HS-5 (cell line): ENCODE results near the gene PLXDC1.
"Not testable (repeated sequence)": the region's sequence is repeated elsewhere in the genome, so short reads cannot be mapped to it uniquely, and the experiment has no call there.

ENCODE experiments used
- DNase-seq: peaks from one replicate; pipeline ENCODE4 v3.0.0-alpha.2; 2012; ENCODE audit warnings: low read depth

Gene PLXDC1

GRCh38 chr17:39155654-39156053 is 4.2 kb upstream of the PLXDC1 start:
- no peak for DNase-seq

DNA sequence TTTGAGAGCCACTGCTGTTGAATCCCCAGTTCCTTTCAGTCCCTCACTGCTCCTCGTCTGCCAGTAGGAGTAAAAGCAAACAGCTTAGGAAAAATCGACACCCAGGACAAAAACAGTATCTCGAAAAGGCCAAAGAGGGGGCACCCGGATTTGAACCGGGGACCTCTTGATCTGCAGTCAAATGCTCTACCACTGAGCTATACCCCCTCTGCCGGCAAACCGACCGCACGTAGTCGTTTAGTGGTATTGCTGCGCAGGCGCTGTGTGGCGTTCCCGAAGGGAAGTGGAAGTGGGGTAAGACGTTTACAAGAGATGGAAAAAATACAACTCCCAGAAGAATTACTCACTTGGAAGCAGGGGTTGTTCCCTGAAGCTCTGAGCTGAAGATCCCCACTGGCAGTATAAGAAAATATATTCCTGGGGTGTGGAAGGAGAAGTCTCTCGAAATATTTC is 2.2 kb upstream of the PLXDC1 start:
- peak; percentile 80 for DNase-seq

DNA sequence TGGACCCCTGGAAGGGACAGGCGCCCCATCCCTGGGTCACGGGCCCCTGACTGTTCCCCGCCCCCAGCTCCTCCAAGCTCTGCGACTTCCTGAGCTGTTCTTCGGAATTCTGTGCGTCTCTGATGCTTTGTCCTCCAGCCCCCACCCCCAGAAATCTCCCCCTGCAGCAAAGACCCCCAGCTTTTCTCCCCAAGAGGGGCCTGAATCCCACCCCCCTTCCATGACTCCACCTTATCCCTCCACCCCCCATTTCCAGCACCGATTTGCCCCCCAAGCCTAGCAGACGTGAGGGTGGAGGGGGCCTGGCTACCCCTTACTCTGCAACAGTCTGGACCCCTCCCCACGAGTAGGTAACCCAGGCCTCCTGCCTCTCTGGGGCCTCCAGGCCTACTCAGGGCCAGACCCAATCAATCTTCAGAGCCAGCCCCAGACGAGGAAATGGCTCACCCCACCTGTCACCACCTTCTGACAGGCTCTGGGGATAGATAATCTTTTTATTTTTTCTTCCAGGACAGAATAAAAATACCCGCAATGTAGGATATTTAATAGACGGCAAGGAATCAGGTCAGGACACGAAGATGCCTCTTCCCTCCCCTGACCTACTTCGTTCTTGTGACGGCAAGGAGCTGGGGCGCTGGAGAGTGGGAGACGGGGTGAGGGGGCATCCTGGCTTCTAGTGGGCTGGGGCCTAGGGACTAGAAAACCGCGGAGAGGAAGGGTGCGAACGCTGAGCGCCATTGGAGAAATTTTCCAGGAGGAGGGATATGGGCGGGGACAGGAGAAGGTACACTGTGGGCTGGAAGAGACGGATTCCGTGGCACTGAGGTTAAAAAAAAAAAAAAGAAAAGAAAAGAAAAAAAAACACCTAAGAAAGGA is 744 bp upstream of the PLXDC1 start:
- no peak for DNase-seq

GRCh38 chr17:39150795-39151149 is 665 bp downstream of the PLXDC1 start:
- no peak for DNase-seq

GRCh38 chr17:39150104-39150634 is 1.3 kb downstream of the PLXDC1 start:
- DNase-seq = no peak

DNA sequence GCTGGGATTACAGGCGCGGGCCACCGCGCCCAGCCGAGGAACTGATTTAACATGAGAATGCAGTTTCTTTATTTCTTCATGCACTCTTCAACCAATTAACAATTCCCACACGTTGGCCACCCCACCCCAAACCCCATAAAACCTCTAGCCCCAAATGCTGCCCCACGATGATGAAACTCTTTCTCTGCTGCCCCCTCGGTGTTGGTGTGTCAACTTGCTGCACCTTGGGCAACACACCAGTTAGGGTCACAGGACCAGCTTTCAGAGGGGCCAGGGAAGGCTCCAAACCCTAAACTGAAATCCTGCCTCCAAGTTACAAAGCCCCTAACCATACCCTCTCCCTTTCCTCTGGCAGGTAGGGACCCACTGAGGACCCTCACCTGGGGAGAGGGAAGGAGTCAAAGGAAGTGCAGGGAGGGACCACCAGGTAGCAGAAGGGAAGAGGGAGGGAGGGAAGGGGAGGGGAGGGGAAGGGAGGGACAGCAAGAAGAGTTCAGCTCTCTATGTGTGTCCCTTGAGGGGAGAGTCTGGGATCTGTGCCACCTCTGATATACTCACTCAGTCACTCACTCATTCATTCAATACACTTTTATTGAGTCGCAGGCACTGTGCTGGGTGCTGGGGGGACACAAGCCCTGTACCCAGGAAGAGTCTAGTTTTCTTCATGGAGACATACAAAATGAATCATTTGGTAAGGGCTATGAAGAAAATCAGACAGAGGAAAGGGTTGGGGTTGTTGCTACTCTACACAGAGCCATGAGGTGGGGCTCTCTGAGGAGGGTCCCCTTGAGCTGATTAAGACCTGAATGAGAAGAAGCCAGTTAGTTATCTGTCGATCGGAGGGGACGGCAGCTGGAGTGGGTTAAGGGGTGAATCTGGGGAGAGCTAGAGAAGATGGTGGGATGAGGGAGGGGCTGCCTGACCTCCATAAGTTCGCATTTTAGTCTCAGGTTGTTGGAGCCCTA is 3.9 kb downstream of the PLXDC1 start:
- no peak for DNase-seq

DNA sequence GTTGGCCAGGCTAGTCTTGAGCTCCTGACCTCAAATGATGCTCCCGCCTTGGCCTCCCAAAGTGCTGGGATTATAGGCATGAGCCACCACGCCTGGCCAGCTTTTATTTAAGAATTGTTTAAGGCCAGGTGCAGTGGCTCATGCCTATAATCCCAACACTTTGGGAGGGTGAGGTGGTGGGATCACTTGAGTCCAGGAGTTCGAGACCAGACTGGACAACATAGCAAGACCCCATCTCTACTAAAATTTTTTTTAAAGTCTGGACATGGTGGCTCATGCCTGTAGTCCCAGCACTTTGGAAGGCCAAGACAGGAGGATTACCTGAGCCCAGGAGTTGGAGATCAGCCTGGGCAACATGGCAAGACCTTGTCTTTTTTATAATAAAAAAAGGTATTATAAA is 5.2 kb downstream of the PLXDC1 start:
- DNase-seq = no peak

- no peak for DNase-seq
These were observed 6.3 kb downstream of the PLXDC1 start for GRCh38 chr17:39145143-39145542.

DNA sequence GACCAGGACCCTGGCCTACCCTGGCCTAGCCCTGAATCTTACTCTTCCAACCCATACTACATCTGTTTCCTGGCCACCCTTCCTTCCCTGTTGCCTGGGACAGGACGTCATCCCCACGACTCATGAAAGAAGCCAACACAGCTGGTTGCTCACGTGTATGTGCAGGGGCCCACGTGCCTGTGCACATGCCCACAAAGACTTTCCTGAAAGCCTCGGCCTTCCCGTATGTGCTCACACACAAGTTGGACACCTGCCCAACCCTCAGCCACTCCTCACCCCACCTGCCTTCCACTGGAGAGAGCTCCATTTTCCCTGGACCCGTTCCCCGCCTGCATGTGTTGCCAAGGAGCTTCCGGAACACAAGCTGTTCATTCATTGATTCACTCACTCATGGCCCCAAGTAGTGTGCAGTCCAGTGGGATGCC is 7.0 kb downstream of the PLXDC1 start:
- peak; percentile 62 for DNase-seq

DNA sequence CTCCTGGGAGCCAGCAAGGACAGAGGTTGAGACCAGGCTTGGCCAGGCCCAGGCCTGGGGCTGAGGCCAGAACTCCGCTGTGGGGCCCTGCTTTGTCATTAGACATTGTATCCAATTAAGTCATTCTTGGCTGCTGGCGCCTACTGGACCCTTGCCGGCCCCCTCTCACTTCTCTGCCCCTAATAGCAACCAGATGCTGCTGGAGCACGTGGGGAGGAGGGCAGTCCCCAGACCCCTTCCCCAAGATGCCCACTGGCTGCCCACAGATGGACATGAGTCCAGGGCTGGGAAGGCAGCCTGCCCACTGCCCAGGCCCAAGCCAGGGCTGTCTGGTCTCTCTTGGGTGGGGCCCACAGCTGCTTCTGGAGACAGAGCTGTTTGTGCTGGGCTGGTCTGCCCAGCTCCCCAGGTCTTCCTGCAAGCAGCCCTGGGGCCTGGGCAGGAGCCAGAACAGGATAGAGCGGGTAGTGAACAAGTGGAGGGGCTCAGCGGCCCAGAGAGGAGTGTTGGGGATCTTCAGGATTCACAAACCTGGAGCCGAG is 7.8 kb downstream of the PLXDC1 start:
- DNase-seq = no peak

DNA sequence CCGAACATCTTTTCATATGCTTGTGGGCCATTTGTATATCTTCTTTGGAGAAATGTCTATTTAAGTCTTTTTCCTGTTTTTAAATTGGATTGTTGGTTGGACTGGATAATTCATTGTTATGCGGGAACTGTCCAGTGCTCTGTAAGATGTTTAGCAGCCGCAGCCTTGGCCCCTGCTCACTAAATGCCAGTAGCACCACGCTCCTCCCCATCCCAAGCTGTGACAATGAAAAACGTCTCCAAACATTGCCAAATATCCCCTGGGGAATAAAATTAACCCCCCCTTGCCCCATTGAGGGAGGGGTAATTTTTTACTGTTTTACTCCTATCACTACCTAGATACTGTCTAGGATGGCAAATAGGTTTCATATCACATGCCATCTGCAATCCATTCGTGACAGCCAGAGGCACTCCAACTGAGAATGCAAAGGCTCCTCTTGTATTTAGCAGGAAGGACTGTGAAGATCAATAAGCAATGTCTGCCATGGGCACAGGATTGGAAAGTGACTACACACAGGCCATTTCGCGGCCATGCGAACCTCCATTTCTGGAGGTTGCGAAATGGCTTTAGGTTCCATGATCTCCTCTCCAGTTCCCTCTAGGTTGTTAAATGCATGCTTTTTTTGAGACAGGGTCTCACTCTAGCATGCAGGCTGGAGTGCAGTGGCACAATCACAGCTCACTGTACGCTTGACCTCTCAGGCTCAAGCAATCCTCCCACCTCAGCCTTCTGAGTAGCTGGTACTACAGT is 9.3 kb downstream of the PLXDC1 start:
- DNase-seq = no peak

DNA sequence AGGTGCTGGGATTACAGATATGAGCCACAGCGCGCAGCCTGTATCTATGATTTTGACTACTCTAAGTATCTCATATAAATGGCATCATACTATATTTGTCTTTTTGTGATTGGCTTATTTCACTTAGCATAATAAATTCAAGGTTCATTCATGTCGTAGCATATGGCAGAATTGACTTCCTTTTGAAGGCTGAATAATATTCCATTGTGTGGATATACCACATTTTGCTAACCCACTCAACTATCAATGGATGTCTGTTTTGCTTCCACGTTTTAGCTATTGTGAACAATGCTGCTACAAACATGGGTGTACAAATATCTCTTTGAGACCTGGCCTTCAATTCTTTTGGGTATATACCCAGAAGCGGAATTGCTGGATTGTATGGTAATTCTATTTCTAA is 10.1 kb downstream of the PLXDC1 start:
- no peak for DNase-seq

- DNase-seq = no peak
These were observed 11.9 kb downstream of the PLXDC1 start for GRCh38 chr17:39139561-39139960.

DNA sequence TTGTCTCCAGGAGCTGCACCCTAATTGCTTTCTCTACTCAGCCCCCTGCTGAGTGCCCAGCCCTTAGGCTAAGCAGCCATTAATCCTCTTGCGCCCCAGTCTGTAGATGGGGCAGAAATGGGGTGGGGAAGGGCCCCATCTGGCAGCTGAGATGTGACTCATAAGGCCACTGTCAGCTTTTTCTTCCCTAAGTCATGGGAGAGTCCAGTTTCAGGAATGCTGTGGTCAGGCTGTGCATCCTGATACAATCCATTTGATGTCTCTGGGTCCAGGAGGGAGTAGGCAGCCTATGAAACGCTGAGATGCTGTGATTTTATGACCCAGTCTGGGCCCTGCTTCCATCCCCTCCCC is 12.3 kb downstream of the PLXDC1 start:
- peak; percentile 62 for DNase-seq

DNA sequence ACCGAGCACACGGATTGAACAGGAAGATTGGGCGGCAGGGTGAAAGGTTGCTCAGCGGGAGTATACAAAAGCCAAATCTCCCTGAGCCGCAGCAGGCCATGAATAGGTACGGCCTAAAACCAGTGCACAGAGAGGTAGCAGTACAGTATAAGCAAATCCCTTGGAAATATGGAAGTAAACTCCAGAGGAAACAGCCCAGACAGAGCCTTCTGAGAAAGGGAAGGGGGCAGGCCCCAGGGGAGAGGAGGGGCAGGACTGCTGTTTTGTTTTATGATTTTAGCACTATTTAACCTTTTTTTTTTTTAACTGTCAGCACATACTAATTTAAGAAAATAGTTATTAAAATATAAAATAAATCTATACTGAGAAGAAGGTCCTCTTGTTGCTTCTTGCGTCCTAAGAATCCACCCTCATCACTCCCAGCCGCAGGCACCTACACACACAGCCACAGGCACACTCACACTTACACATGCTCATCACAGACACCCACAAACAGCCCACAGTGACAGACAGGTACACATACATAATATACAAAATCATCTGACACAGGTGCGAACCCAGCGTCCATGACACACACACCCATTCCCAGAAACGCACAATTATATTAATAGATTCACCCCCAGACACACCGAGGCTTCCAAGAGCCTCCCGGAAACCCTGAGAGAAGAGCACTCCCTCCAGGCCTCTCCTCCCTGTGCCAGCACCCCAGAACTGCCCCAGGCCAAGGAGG is 12.8 kb downstream of the PLXDC1 start:
- DNase-seq = no peak

- no peak for DNase-seq
These were observed 16.6 kb downstream of the PLXDC1 start for GRCh38 chr17:39134878-39135277.

DNA sequence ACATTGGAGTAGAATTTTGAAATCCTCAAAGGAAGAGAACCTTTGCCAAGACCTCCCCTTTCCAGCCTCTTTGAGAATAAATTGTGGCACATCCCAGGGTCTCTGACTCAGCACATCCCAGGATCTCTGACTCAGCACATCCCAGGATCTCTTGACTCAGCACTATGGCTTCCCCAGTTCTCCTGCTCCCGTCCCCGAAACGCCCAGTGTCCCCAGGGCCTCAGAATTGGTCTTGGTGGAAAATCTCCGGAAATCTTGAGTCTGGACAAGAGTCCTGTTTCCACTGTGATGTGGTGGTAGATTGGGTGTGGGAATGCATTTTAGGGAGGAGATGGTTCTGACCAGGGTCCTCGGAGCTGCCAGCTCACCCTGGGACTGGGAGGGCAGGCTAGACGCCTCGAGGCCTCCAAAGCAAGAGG is 19.2 kb downstream of the PLXDC1 start:
- DNase-seq = peak; percentile 32

GRCh38 chr17:39131616-39132015 is 19.8 kb downstream of the PLXDC1 start:
- no peak for DNase-seq

GRCh38 chr17:39130205-39130604 is 21.2 kb downstream of the PLXDC1 start:
- no peak for DNase-seq

DNA sequence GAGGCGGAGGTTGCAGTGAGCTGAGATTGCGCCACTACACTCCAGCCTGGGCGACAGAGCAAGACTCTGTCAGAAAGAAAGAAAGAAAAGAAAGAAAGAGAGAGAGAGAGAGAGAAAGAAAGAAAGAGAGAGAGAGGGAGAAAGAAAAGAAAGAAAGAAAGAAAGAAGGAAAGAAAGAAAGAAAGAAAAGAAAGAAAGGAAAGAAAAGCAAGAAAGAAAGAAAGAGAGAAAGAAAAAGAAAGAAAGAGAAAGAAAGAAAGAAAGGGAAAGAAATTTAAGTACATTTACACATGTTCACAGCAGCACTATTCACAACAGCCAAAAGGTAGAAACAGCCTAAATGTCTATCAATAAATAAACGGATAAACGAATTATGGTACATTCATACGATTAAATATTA is 21.9 kb downstream of the PLXDC1 start:
- not testable (repeated sequence) for DNase-seq

GRCh38 chr17:39126436-39126835 is 25.0 kb downstream of the PLXDC1 start:
- DNase-seq = no peak
